ENCODE data around the gene MAP1LC3B2. TPM values are rescaled to one million over a fixed set of nuclear protein-coding genes. Genes with fewer than 3 reads are reported as not detected.

Gene MAP1LC3B2
- total RNA-seq, 2 experiments from 2014 or later = 1.0 to 1.3 TPM

- POLR2A ChIA-PET = no interaction called here
- CTCF ChIA-PET = no interaction called here
Observed at GRCh38 chr12:116589581-116589980, 30.4 kb downstream of the MAP1LC3B2 start.

GRCh38 chr12:116590561-116590960, 31.4 kb downstream of the MAP1LC3B2 start:
- POLR2A ChIA-PET = no interaction called here
- CTCF ChIA-PET = interaction anchor here (0.8 kb wide), 1 partner anchor 450 kb away, joined by 3 read pairs; no protein-coding TSS in a partner anchor

GRCh38 chr12:116591855-116592637, 32.9 kb downstream of the MAP1LC3B2 start:
- CTCF ChIA-PET = no interaction called here
- POLR2A ChIA-PET = no interaction called here

- CTCF ChIA-PET = no interaction called here
- POLR2A ChIA-PET = no interaction called here
Observed at GRCh38 chr12:116592731-116593130, 33.5 kb downstream of the MAP1LC3B2 start.

- ChIA-PET POLR2A (no interaction called here), CTCF (no interaction called here)
Observed at GRCh38 chr12:116594325-116595038, 35.3 kb downstream of the MAP1LC3B2 start.

GRCh38 chr12:116595186-116595585, 36.0 kb downstream of the MAP1LC3B2 start:
- POLR2A ChIA-PET = no interaction called here

GRCh38 chr12:116595672-116596071, 36.5 kb downstream of the MAP1LC3B2 start:
- POLR2A ChIA-PET = no interaction called here
- CTCF ChIA-PET = no interaction called here

More at GRCh38 chr12:116595186-116595585, 36.0 kb downstream of the MAP1LC3B2 start:
- CTCF ChIA-PET = no interaction called here

- POLR2A ChIA-PET = no interaction called here
- CTCF ChIA-PET = no interaction called here
Observed at GRCh38 chr12:116597886-116598285, 38.7 kb downstream of the MAP1LC3B2 start.

GRCh38 chr12:116598311-116599284, 39.4 kb downstream of the MAP1LC3B2 start:
- ChIA-PET CTCF (interaction anchor here (0.6 to 1.4 kb wide), 3 partner anchors 12 to 327 kb away, joined by 3 read pairs; no protein-coding TSS in a partner anchor), POLR2A (interaction anchor here (0.5 kb wide), 1 partner anchor 145 kb away, joined by 6 read pairs; no protein-coding TSS in a partner anchor)

GRCh38 chr12:116599285-116600136, 40.3 kb downstream of the MAP1LC3B2 start:
- ChIA-PET CTCF (interaction anchor here (0.6 to 1.4 kb wide), 4 partner anchors 13 to 328 kb away, joined by 3 read pairs; no protein-coding TSS in a partner anchor), POLR2A (no interaction called here)

- CTCF ChIA-PET = interaction anchor here (0.9 to 1.1 kb wide), 2 partner anchors 468 to 602 kb away, joined by 3 read pairs; no protein-coding TSS in a partner anchor
- POLR2A ChIA-PET = no interaction called here
Observed at GRCh38 chr12:116600959-116601918, 42.1 kb downstream of the MAP1LC3B2 start.

- POLR2A ChIA-PET = no interaction called here
- CTCF ChIA-PET = interaction anchor here (0.9 to 1.1 kb wide), 2 partner anchors 469 to 603 kb away, joined by 3 read pairs; no protein-coding TSS in a partner anchor
Observed at GRCh38 chr12:116601933-116602810, 43.0 kb downstream of the MAP1LC3B2 start.

GRCh38 chr12:116603546-116604177, 44.5 kb downstream of the MAP1LC3B2 start:
- ChIA-PET POLR2A (no interaction called here), CTCF (no interaction called here)

- ChIA-PET CTCF (interaction anchor here (0.7 kb wide), 1 partner anchor 9 kb away, joined by 3 read pairs; no protein-coding TSS in a partner anchor), POLR2A (no interaction called here)
Observed at GRCh38 chr12:116604178-116604895, 45.2 kb downstream of the MAP1LC3B2 start.

- ChIA-PET CTCF (interaction anchor here (0.7 kb wide), 1 partner anchor 9 kb away, joined by 3 read pairs; no protein-coding TSS in a partner anchor), POLR2A (no interaction called here)
Observed at GRCh38 chr12:116604951-116605641, 45.9 kb downstream of the MAP1LC3B2 start.

Measured in activated CD8-positive, alpha-beta memory T cell treated with anti-CD3 and anti-CD28 coated beads for 36 hours (primary cell).